LNCaP clone FGC (cell line): Measurements from ENCODE around the gene GUCY2D.

Experiments
- DNase-seq: peaks from one replicate; pipeline ENCODE4 v3.0.0-alpha.2; 2011; ENCODE audit warnings: low read depth
- H3K4me3 ChIP-seq: 2 replicates; pipeline ENCODE4 v1.5.1; 2011; ENCODE audit warnings: mild to moderate bottlenecking, low read depth, low read length, control low read depth
- TF ChIP-seq, protein P1 (sequence below): IDR thresholded peaks from 2 replicates; pipeline ENCODE4 v1.5.1; 2012; ENCODE audit warnings: mild to moderate bottlenecking; ENCODE audit not compliant: control insufficient read depth, insufficient read depth; ENCODE audit errors: extremely low read depth

The GUCY2D gene

DNA sequence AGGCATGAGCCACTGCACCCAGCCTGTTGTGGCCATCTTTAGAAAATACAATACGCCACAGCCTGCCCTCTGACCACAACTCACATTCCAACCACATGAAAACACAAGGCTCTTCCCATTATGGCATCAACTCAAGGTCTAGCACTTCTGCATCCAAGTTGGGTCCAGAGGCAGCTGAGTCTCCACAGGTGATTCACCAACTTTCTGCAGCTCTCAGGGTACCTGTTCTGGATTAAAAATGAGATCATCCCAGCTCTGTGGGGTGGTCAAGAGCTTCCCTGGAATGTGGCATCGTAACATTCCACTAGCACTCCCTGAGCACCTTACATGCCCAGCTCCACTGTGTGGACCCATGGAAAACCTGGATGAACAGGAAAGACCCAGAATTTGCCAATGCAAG is 9.9 kb upstream of the GUCY2D start:
- TF ChIP-seq, protein P1, sequence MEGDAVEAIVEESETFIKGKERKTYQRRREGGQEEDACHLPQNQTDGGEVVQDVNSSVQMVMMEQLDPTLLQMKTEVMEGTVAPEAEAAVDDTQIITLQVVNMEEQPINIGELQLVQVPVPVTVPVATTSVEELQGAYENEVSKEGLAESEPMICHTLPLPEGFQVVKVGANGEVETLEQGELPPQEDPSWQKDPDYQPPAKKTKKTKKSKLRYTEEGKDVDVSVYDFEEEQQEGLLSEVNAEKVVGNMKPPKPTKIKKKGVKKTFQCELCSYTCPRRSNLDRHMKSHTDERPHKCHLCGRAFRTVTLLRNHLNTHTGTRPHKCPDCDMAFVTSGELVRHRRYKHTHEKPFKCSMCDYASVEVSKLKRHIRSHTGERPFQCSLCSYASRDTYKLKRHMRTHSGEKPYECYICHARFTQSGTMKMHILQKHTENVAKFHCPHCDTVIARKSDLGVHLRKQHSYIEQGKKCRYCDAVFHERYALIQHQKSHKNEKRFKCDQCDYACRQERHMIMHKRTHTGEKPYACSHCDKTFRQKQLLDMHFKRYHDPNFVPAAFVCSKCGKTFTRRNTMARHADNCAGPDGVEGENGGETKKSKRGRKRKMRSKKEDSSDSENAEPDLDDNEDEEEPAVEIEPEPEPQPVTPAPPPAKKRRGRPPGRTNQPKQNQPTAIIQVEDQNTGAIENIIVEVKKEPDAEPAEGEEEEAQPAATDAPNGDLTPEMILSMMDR = no peak
- H3K4me3 ChIP-seq = no peak overlapping the region
- DNase-seq = no peak

DNA sequence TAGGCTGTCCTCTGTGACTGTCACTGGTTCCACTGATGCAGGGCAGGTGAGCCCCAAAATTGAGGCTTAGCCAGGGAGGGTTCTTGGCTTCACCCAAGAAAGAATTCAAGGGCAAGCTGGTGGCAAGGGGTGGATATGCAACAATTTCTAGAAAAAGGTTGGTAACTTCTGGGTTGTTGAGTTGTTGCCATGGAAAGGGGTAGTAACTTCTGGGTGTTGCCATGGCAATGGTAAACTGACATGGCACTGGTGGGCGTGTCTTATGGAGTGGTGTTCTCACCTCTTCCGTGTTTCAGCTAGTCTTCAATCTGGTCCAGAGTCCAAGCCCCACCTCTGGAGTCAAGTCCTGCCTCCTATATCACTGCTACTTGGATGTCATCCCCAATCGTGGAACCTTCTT is 9.5 kb upstream of the GUCY2D start:
- H3K4me3 ChIP-seq = no peak overlapping the region
- TF ChIP-seq, protein P1 = no peak
- DNase-seq = no peak

DNA sequence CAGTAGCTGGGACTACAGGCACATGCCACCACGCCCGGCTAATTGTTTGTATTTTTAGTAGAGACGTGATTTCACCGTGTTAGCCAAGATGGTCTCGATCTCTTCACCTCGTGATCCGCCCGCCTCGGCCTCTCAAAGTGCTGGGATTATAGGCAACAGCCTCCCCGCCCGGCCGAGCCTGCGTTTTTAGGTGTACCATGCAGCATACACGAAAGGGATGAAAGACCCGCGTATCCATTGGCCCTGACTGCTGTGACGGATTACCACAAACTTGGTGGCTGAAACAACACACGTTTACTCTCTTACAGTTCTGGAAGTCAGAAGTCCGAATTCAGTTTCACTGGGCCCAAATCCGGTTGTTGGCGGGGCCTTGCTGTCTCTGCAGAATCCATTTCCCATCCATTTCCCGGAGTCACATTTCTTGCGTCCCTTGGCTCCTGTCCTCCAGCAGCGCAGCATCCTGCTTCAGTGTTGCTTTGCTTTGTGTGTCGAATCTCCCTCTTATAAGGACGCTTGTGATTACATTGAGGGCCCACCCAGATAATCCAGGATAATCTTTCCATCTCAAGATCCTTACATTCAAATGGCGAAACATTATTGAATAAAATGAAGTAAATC is 8.3 kb upstream of the GUCY2D start:
- no peak overlapping the region for H3K4me3 ChIP-seq
- no peak for DNase-seq
- TF ChIP-seq, protein P1 = no peak

DNA sequence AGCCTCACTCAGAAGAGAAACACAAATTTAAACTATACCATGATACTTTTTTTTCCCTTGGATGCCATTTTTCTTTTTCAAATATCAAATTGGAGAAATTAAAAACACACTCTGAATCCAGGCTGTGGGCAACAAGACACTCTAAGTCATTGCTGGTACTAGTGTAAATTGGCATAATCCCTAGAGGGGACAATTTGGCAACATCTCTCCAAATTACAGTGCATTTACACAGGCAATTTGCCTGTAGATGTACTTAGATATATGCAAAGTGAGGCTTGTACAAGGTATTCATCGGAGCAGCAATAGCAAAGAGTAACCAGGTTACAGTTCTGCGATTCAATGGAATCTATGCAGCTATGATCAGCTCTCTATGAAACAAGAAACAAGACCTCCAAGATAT is 6.7 kb upstream of the GUCY2D start:
- TF ChIP-seq, protein P1 = no peak
- no peak for DNase-seq
- H3K4me3 ChIP-seq = no peak overlapping the region

DNA sequence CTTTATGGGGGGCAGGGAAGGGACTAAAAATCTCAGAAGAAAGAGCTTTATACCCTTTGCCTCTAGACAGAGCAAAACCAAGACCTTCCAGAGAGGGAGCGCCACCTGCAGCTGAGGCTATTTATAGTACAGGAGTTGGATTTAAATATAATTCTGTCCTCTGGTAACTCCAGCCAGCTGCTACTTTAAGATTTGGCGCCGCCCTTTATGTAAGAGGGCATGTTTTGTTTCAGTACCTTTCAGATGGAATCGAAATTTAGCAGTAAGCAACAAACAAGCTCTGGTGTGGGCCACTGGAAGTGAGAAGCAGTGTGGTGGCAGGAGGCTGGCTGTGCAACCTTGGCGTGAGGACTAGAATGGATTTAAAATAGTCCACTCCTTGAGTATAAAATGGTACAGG is 5.2 kb upstream of the GUCY2D start:
- TF ChIP-seq, protein P1 = peak; percentile 33; the same call in 1 of the 2 replicates
- DNase-seq = no peak
- H3K4me3 ChIP-seq = no peak overlapping the region

DNA sequence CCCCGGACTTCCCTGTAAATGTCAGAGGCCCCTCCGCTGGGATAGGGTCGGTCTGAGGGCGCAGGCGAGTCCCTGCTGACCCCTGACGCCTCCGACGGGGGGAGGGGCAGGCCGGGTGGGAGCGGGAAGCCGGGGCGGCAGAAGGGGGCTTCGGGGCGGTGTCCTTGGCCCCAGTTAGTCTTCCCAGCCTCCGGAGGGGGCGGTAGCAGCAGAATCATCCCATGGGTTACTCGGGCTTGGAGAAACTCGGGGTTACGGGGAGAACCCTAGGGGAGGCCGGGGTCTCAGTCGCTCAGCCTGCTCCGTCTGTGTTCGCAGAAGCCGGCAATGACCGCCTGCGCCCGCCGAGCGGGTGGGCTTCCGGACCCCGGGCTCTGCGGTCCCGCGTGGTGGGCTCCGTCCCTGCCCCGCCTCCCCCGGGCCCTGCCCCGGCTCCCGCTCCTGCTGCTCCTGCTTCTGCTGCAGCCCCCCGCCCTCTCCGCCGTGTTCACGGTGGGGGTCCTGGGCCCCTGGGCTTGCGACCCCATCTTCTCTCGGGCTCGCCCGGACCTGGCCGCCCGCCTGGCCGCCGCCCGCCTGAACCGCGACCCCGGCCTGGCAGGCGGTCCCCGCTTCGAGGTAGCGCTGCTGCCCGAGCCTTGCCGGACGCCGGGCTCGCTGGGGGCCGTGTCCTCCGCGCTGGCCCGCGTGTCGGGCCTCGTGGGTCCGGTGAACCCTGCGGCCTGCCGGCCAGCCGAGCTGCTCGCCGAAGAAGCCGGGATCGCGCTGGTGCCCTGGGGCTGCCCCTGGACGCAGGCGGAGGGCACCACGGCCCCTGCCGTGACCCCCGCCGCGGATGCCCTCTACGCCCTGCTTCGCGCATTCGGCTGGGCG is 542 bp downstream of the GUCY2D start:
- no peak for DNase-seq
- TF ChIP-seq, protein P1 = no peak
- H3K4me3 ChIP-seq = no peak overlapping the region
